Caco-2 (cell line): ENCODE data around the gene SMYD3. TPM values are rescaled to one million over a fixed set of nuclear protein-coding genes. Genes with fewer than 3 reads are reported as not detected.

ENCODE experiments used
- BruUV-seq: library from RNA; stranded (reverse); fragments of 400-500 nt; replicated peaks from 2 replicates; lab custom pipeline; 2021; lab: Mats Ljungman, UMichigan
- CTCF ChIA-PET: fragments of 300-600 bp; sonication (Branson Sonifier 250); formaldehyde crosslinking; loops from one replicate; lab custom pipeline; 2022; ENCODE audit warnings: antibody characterized with exemption; lab: Charles Lee
- POLR2A ChIA-PET: fragments of 300-600 bp; sonication (Branson Sonifier 250); formaldehyde crosslinking; loops from one replicate; lab custom pipeline; 2022; ENCODE audit warnings: antibody characterized with exemption; lab: Charles Lee
- DNase-seq, 2 experiments: peaks; one replicate each; pipeline versions ENCODE4 v3.0.0 to v3.0.0-alpha.2; 2020 to 2022
- H3K27me3 ChIP-seq: replicated peaks from 2 replicates; pipeline ENCODE4 v1.6.0; 2011; ENCODE audit warnings: low read length; ENCODE audit not compliant: control insufficient read depth, insufficient read depth
- H3K36me3 ChIP-seq: 2 replicates; pipeline ENCODE4 v1.5.1; 2011; ENCODE audit warnings: low read length; ENCODE audit not compliant: control insufficient read depth, insufficient read depth
- H3K4me1 ChIP-seq: fragments of 250-450 bp; sonication (Bioruptor Pico); 2 replicates; pipeline ENCODE4 v1.5.1; 2020; ENCODE audit warnings: mild to moderate bottlenecking
- H3K4me3 ChIP-seq: 2 replicates; pipeline ENCODE4 v1.5.1; 2011; ENCODE audit warnings: low read depth, mild to moderate bottlenecking, control low read depth, low read length
- H3K9me3 ChIP-seq: fragments of 250-450 bp; sonication (Bioruptor Pico); 2 replicates; pipeline ENCODE4 v1.5.1; 2020; ENCODE audit warnings: mild to moderate bottlenecking, moderate library complexity
- H3K27ac Mint-ChIP-seq: one replicate; pipeline ENCODE4 v1.8.0; 2022; ENCODE audit warnings: mixed read lengths; ENCODE audit not compliant: unreplicated experiment
- H3K27me3 Mint-ChIP-seq: one replicate; pipeline ENCODE4 v1.8.0; 2022; ENCODE audit warnings: mixed read lengths; ENCODE audit not compliant: insufficient read depth, unreplicated experiment
- H3K36me3 Mint-ChIP-seq: one replicate; pipeline ENCODE4 v1.8.0; 2022; ENCODE audit warnings: mild to moderate bottlenecking, mixed read lengths; ENCODE audit not compliant: insufficient read depth, unreplicated experiment
- H3K4me1 Mint-ChIP-seq: one replicate; pipeline ENCODE4 v1.8.0; 2022; ENCODE audit warnings: low read depth, mixed read lengths; ENCODE audit not compliant: unreplicated experiment
- H3K4me3 Mint-ChIP-seq: one replicate; pipeline ENCODE4 v1.8.0; 2022; ENCODE audit warnings: mild to moderate bottlenecking, moderate library complexity, mixed read lengths; ENCODE audit not compliant: unreplicated experiment
- H3K9me3 Mint-ChIP-seq: one replicate; pipeline ENCODE4 v1.8.0; 2022; ENCODE audit warnings: mixed read lengths; ENCODE audit not compliant: unreplicated experiment
- CTCF ChIP-seq, 2 experiments: fragments of 200-600 bp in 1 of 2; IDR thresholded peaks; 1 replicate in 1 of 2; 2 replicates in 1 of 2; pipeline versions ENCODE4 v1.5.1 to v1.8.0; 2011 to 2022; ENCODE audit warnings: antibody characterized with exemption in 1 of 2, control low read depth in 1 of 2, inconsistent platforms in 1 of 2, low read depth in 1 of 2, low read length in 1 of 2, mild to moderate bottlenecking in 1 of 2, moderate library complexity in 1 of 2; ENCODE audit not compliant: insufficient read depth in 1 of 2, severe bottlenecking in 1 of 2, unreplicated experiment in 1 of 2
- intact Hi-C: fragments of 100-400 bp; cut with micrococcal nuclease; formaldehyde crosslinking; loops from one replicate; pipeline ENCODE4 v1.10.0; 2022; ENCODE audit not compliant: unreplicated experiment
- total RNA-seq: library from RNA; stranded (reverse); gene quantifications from 2 replicates; pipeline ENCODE4 v1.2.3, GENCODE V29; 2022

Gene SMYD3
- total RNA-seq, 1 experiment from 2014 or later: 33.0 TPM

GRCh38 chr1:245805532-245805931, 701.5 kb downstream of the SMYD3 start:
- Mint-ChIP-seq H3K4me1 (peaks cover 15% of the 10 kb centered on the region), H3K27me3 (no peaks in the 10 kb centered on the region), H3K27ac (no peak overlapping the region), H3K4me3 (no peak overlapping the region), H3K36me3 (no peaks in the 10 kb centered on the region), H3K9me3 (no peaks in the 10 kb centered on the region)
- no peak for TF ChIP-seq CTCF (IDR thresholded peaks at IDR 0.05; ENCODE audit: insufficient read depth in 1 of 2, low read depth in 1 of 2, low read length in 1 of 2, severe bottlenecking in 1 of 2, unreplicated experiment in 1 of 2)
- Histone ChIP-seq H3K4me3 (no peak overlapping the region), H3K9me3 (no peaks in the 10 kb centered on the region), H3K27me3 (no peaks in the 10 kb centered on the region), H3K4me1 (peaks cover 25% of the 10 kb centered on the region), H3K36me3 (no peaks in the 10 kb centered on the region; the same call in 1 of the 2 replicates)
- ChIA-PET CTCF (no interaction called here), POLR2A (no interaction called here)
- intact Hi-C loops: loop anchor here (10.0 kb wide), 1 partner anchor 651 kb away; the partner anchor contains the start of gene KIF26B
- DNase-seq: no peak
- BruUV-seq: no TSS peak

- Mint-ChIP-seq H3K27me3 (no peaks in the 10 kb centered on the region), H3K4me1 (peaks cover 7% of the 10 kb centered on the region), H3K36me3 (no peaks in the 10 kb centered on the region), H3K27ac (no peak overlapping the region), H3K9me3 (no peaks in the 10 kb centered on the region), H3K4me3 (no peak overlapping the region)
- intact Hi-C loops: loop anchor here (10.0 kb wide), 1 partner anchor 650 kb away; the partner anchor contains the start of gene KIF26B
- no peak for TF ChIP-seq CTCF (IDR thresholded peaks at IDR 0.05; ENCODE audit: insufficient read depth in 1 of 2, low read depth in 1 of 2, low read length in 1 of 2, severe bottlenecking in 1 of 2, unreplicated experiment in 1 of 2)
- Histone ChIP-seq H3K27me3 (no peaks in the 10 kb centered on the region), H3K36me3 (no peaks in the 10 kb centered on the region; the same call in 1 of the 2 replicates), H3K9me3 (no peaks in the 10 kb centered on the region), H3K4me3 (no peak overlapping the region), H3K4me1 (peaks cover 17% of the 10 kb centered on the region)
- no TSS peak for BruUV-seq
- DNase-seq: no peak
- ChIA-PET POLR2A (no interaction called here), CTCF (no interaction called here)
These were observed 702.4 kb downstream of the SMYD3 start for GRCh38 chr1:245804696-245805095.

GRCh38 chr1:245803666-245804037, 703.4 kb downstream of the SMYD3 start:
- Histone ChIP-seq H3K4me3 (no peak overlapping the region), H3K27me3 (no peaks in the 10 kb centered on the region), H3K4me1 (peaks cover 6% of the 10 kb centered on the region), H3K9me3 (no peaks in the 10 kb centered on the region), H3K36me3 (no peaks in the 10 kb centered on the region)
- Mint-ChIP-seq H3K4me3 (no peak overlapping the region), H3K9me3 (no peaks in the 10 kb centered on the region), H3K27me3 (no peaks in the 10 kb centered on the region), H3K36me3 (no peaks in the 10 kb centered on the region), H3K4me1 (no peaks in the 10 kb centered on the region), H3K27ac (no peak overlapping the region)
- no TSS peak for BruUV-seq
- CTCF ChIA-PET: no interaction called here
- POLR2A ChIA-PET: no interaction called here
- intact Hi-C loops: loop anchor here (10.0 kb wide), 1 partner anchor 649 kb away; the partner anchor contains the start of gene KIF26B
- no peak for TF ChIP-seq CTCF (IDR thresholded peaks at IDR 0.05; ENCODE audit: insufficient read depth in 1 of 2, low read depth in 1 of 2, low read length in 1 of 2, severe bottlenecking in 1 of 2, unreplicated experiment in 1 of 2)
- no peak for DNase-seq
